ENCODE data around the gene SELENOV. TPM values are rescaled to one million over a fixed set of nuclear protein-coding genes. Genes with fewer than 3 reads are reported as not detected.

SELENOV gene
- total and polyA plus RNA-seq, 10 donors, result not detected

GRCh38 chr19:39492788-39493187 is 22.2 kb upstream of the SELENOV start:
- WGBS, 5 donors, result 88 to 94% (median 91%) methylated on average over 2 to 3 of the region's 3 CpGs
- intact Hi-C loops (cut with DNase I; ENCODE audit: low total_unique reads), result no loop called here
- Histone ChIP-seq H3K9me3 (no peaks in the 10 kb centered on the region), H3K4me1 (peaks cover 2 to 5% (median 2%) of the 10 kb centered on the region in 6 donors), H3K36me3 (peaks cover 3 to 46% (median 41%) of the 10 kb centered on the region in 6 donors), H3K27me3 (replicated peaks in 1 of 7) (peaks cover 0 to 25% (median 8%) of the 10 kb centered on the region in 7 donors), H3K4me3 (no peak overlapping the region), H3K27ac (no peak overlapping the region)
- TF ChIP-seq POLR2AphosphoS5 (IDR thresholded peaks at IDR 0.05) (no peak), POLR2A (IDR thresholded peaks at IDR 0.05) (no peak)
- TF ChIP-seq, protein P1, sequence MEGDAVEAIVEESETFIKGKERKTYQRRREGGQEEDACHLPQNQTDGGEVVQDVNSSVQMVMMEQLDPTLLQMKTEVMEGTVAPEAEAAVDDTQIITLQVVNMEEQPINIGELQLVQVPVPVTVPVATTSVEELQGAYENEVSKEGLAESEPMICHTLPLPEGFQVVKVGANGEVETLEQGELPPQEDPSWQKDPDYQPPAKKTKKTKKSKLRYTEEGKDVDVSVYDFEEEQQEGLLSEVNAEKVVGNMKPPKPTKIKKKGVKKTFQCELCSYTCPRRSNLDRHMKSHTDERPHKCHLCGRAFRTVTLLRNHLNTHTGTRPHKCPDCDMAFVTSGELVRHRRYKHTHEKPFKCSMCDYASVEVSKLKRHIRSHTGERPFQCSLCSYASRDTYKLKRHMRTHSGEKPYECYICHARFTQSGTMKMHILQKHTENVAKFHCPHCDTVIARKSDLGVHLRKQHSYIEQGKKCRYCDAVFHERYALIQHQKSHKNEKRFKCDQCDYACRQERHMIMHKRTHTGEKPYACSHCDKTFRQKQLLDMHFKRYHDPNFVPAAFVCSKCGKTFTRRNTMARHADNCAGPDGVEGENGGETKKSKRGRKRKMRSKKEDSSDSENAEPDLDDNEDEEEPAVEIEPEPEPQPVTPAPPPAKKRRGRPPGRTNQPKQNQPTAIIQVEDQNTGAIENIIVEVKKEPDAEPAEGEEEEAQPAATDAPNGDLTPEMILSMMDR (IDR thresholded peaks at IDR 0.05 in 8 of 11, conservative IDR thresholded peaks at IDR 0.05 in 3 of 11), result no peak
- DNase-seq, result no peak

GRCh38 chr19:39494661-39495060 is 20.3 kb upstream of the SELENOV start:
- no peak overlapping the region for H3K4me3 ChIP-seq
- intact Hi-C loops (cut with DNase I; ENCODE audit: low total_unique reads), result no loop called here
- no peaks in the 10 kb centered on the region for H3K9me3 ChIP-seq
- 86 to 91% (median 90%) methylated on average over 5 of the region's 5 CpGs for WGBS, 5 donors
- H3K27me3 ChIP-seq (replicated peaks in 1 of 7), result peaks cover 3 to 44% (median 26%) of the 10 kb centered on the region in 7 donors
- peaks cover 14 to 23% (median 20%) of the 10 kb centered on the region in 6 donors for H3K4me1 ChIP-seq
- H3K36me3 ChIP-seq, result peaks cover 0 to 27% (median 23%) of the 10 kb centered on the region in 6 donors
- H3K27ac ChIP-seq, result no peak overlapping the region
- DNase-seq, result no peak
- TF ChIP-seq POLR2AphosphoS5 (IDR thresholded peaks at IDR 0.05) (no peak), POLR2A (IDR thresholded peaks at IDR 0.05) (no peak)
- TF ChIP-seq, protein P1 (IDR thresholded peaks at IDR 0.05 in 8 of 11, conservative IDR thresholded peaks at IDR 0.05 in 3 of 11), result no peak

DNA sequence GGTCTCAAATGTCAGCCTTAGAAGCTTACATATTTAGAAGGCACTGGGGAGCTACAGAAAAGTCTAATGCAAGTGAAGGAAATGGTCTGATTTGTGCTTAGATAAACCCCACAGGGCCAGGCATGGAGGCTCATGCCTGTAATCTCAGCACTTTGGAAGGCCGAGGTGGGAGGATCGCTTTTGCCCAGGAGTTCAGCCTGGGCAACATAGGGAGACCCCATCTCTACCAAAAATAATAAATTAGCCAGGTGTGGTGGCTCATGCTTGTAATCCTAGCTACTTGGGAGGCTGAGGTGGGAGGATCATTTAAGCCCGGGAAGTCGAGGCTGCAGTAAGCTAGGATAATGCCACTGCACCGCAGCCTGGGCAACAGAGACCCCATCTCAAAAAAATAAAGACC is 18.9 kb upstream of the SELENOV start:
- no peak overlapping the region for H3K4me3 ChIP-seq
- H3K9me3 ChIP-seq, result no peaks in the 10 kb centered on the region
- intact Hi-C loops (cut with DNase I; ENCODE audit: low total_unique reads), result no loop called here
- DNase-seq, result no peak
- peaks cover 14 to 23% (median 21%) of the 10 kb centered on the region in 6 donors for H3K4me1 ChIP-seq
- WGBS, 5 donors, result 83 to 94% (median 85%) methylated on average over 5 of the region's 5 CpGs
- no peak overlapping the region for H3K27ac ChIP-seq
- peaks cover 3 to 58% (median 33%) of the 10 kb centered on the region in 7 donors for H3K27me3 ChIP-seq (replicated peaks in 1 of 7)
- H3K36me3 ChIP-seq, result peaks cover 0 to 13% (median 9%) of the 10 kb centered on the region in 6 donors
- no peak for TF ChIP-seq POLR2A (IDR thresholded peaks at IDR 0.05)
- TF ChIP-seq, protein P1 (IDR thresholded peaks at IDR 0.05 in 8 of 11, conservative IDR thresholded peaks at IDR 0.05 in 3 of 11), result no peak
- TF ChIP-seq POLR2AphosphoS5 (IDR thresholded peaks at IDR 0.05), result no peak

GRCh38 chr19:39497701-39497995 is 17.3 kb upstream of the SELENOV start:
- peaks cover 3 to 74% (median 40%) of the 10 kb centered on the region in 7 donors for H3K27me3 ChIP-seq (replicated peaks in 1 of 7)
- no peaks in the 10 kb centered on the region for H3K36me3 ChIP-seq
- DNase-seq, result no peak
- H3K9me3 ChIP-seq, result no peaks in the 10 kb centered on the region
- TF ChIP-seq, protein P1 (IDR thresholded peaks at IDR 0.05 in 8 of 11, conservative IDR thresholded peaks at IDR 0.05 in 3 of 11), result peak in 1 of 11 experiments; percentile 40
- TF ChIP-seq POLR2AphosphoS5 (IDR thresholded peaks at IDR 0.05), result no peak
- TF ChIP-seq POLR2A (IDR thresholded peaks at IDR 0.05), result no peak
- peaks cover 14 to 26% (median 23%) of the 10 kb centered on the region in 6 donors for H3K4me1 ChIP-seq
- WGBS, 5 donors, result 0 to 1% (median 0%) methylated on average over 6 to 7 of the region's 7 CpGs; no CpG with 5 or more reads in 1 of the 5 donors
- intact Hi-C loops (cut with DNase I; ENCODE audit: low total_unique reads), result no loop called here
- H3K27ac ChIP-seq, result no peak overlapping the region
- H3K4me3 ChIP-seq, result peak overlapping the region in 4 of 8 donors; percentile 25 to 65 (median 30)
